B cell (primary cell): ENCODE measurements around the gene ADM5. TPM values are rescaled to one million over a fixed set of nuclear protein-coding genes. Genes with fewer than 3 reads are reported as not detected.

Experiments used
- ATAC-seq: fragments of 200-7000 bp; cut with Tn5 transposase; one replicate; pipeline ENCODE4 v1.10.0; 2021; ENCODE audit warnings: low read depth, mild to moderate bottlenecking, moderate number of reproducible peaks, moderate library complexity
- CTCF ChIA-PET: fragments of 350-600 bp; sonication (Branson Sonifier 250); formaldehyde crosslinking; loops from one replicate; lab custom pipeline; 2021; ENCODE audit warnings: antibody characterized with exemption, inconsistent platforms; lab: Charles Lee
- POLR2A ChIA-PET: fragments of 350-600 bp; sonication (Branson Sonifier 250); formaldehyde crosslinking; loops from one replicate; lab custom pipeline; 2021; ENCODE audit warnings: antibody characterized with exemption; lab: Charles Lee
- DNase-seq: peaks from one replicate; pipeline ENCODE4 v3.0.0; 2013
- H2AFZ ChIP-seq: 2 replicates; pipeline ENCODE4 v1.6.1; 2012; ENCODE audit warnings: mild to moderate bottlenecking, low read depth, low read length; ENCODE audit not compliant: insufficient read depth, poor library complexity, severe bottlenecking
- H3K27ac ChIP-seq, 2 donors: 1 replicate in 1 of 2; 2 replicates in 1 of 2; pipeline ENCODE4 v1.5.1; 2012 to 2013; ENCODE audit warnings: low read length in 2 of 2, mild to moderate bottlenecking in 2 of 2, moderate library complexity in 1 of 2
- H3K27me3 ChIP-seq, 4 experiments: fragments of 200-600 bp in 1 of 4; sonication (generic) in 1 of 4; replicated peaks in 1 of 4; 1 replicate in 2 of 4; 2 replicates in 2 of 4; pipeline versions ENCODE4 v1.6.1 to v1.7.0; 2013 to 2016; ENCODE audit warnings: low read length in 3 of 4, mild to moderate bottlenecking in 2 of 4, mixed read lengths in 1 of 4, moderate library complexity in 1 of 4; ENCODE audit not compliant: insufficient read depth in 4 of 4, control insufficient read depth in 3 of 4; ENCODE audit errors: control extremely low read depth in 1 of 4
- H3K36me3 ChIP-seq, 2 experiments: replicated peaks in 1 of 2; 1 replicate in 1 of 2; 2 replicates in 1 of 2; pipeline versions ENCODE4 v1.6.1 to v1.7.1; 2013; ENCODE audit warnings: low read length in 1 of 2; ENCODE audit not compliant: insufficient read depth in 2 of 2, control insufficient read depth in 1 of 2; ENCODE audit errors: control extremely low read depth in 1 of 2, extremely low read depth in 1 of 2
- H3K4me1 ChIP-seq, 2 donors: fragments of 200-600 bp in 1 of 2; sonication (generic) in 1 of 2; 1 replicate in 1 of 2; 2 replicates in 1 of 2; pipeline versions ENCODE4 v1.5.1 to v1.6.1; 2013 to 2017; ENCODE audit warnings: low read length in 2 of 2; ENCODE audit not compliant: control insufficient read depth in 2 of 2, insufficient read depth in 2 of 2
- H3K4me2 ChIP-seq: replicated peaks from 2 replicates; pipeline ENCODE3; 2012; ENCODE audit warnings: mild to moderate bottlenecking, low read depth, low read length; ENCODE audit not compliant: poor library complexity, severe bottlenecking
- H3K4me3 ChIP-seq, 5 experiments: fragments of 200-600 bp in 1 of 5; sonication (generic) in 1 of 5; 1 replicate in 3 of 5; 2 replicates in 2 of 5; pipeline versions ENCODE4 v1.5.1 to v1.7.0; 2011 to 2016; ENCODE audit warnings: low read length in 4 of 5, mild to moderate bottlenecking in 4 of 5, low read depth in 2 of 5, control low read depth in 1 of 5, moderate library complexity in 1 of 5; ENCODE audit not compliant: insufficient read depth in 1 of 5; ENCODE audit errors: control extremely low read depth in 1 of 5, extremely low read depth in 1 of 5
- H3K79me2 ChIP-seq: fragments of 200-600 bp; sonication (generic); one replicate; pipeline ENCODE4 v1.6.0; 2016; ENCODE audit warnings: low read length; ENCODE audit not compliant: control insufficient read depth, insufficient read depth
- H3K9ac ChIP-seq: fragments of 200-600 bp; sonication (generic); 2 replicates; pipeline ENCODE4 v1.6.1; 2017; ENCODE audit warnings: mild to moderate bottlenecking, low read length, moderate library complexity
- H3K9me3 ChIP-seq, 3 donors: one replicate each; pipeline versions ENCODE4 v1.6.1 to v1.7.1; 2013; ENCODE audit warnings: low read length in 2 of 3; ENCODE audit not compliant: control insufficient read depth in 2 of 3, insufficient read depth in 1 of 3; ENCODE audit errors: control extremely low read depth in 1 of 3
- H4K20me1 ChIP-seq: 2 replicates; pipeline ENCODE4 v1.6.0; 2012; ENCODE audit warnings: mild to moderate bottlenecking, low read length; ENCODE audit not compliant: insufficient read depth, control insufficient read depth, poor library complexity, severe bottlenecking
- H3K27ac Mint-ChIP-seq: one replicate; pipeline ENCODE4 v1.8.0; 2021; ENCODE audit warnings: mixed read lengths
- H3K27me3 Mint-ChIP-seq: one replicate; pipeline ENCODE4 v1.8.0; 2021; ENCODE audit warnings: mixed read lengths
- H3K4me1 Mint-ChIP-seq: one replicate; pipeline ENCODE4 v1.8.0; 2021; ENCODE audit warnings: mixed read lengths
- H3K4me3 Mint-ChIP-seq: one replicate; pipeline ENCODE4 v1.8.0; 2021; ENCODE audit warnings: mixed read lengths
- H3K9me3 Mint-ChIP-seq: one replicate; pipeline ENCODE4 v1.8.0; 2022; ENCODE audit warnings: mixed read lengths; ENCODE audit not compliant: insufficient read depth
- EZH2 ChIP-seq: IDR thresholded peaks from 2 replicates; pipeline ENCODE4 v1.6.1; 2012; ENCODE audit warnings: borderline replicate concordance, low read depth, mild to moderate bottlenecking, moderate library complexity, low read length; ENCODE audit not compliant: insufficient read depth, poor library complexity, severe bottlenecking
- WGBS: methylation state at CpG from one replicate; pipeline ENCODE4 v1.1.5; 2013; ENCODE audit warnings: missing lambda C conversion rate; ENCODE audit not compliant: insufficient coverage; 5-methylcytosine and 5-hydroxymethylcytosine counted together
- intact Hi-C: fragments of 100-400 bp; cut with micrococcal nuclease; formaldehyde crosslinking; loops from one replicate; pipeline ENCODE4 v1.10.0; 2022
- polyA plus RNA-seq: library from polyadenylated mRNA; depleted of rRNA; stranded (reverse); fragments of >200 nt; gene quantifications from 2 replicates; pipeline ENCODE4 v1.2.3, GENCODE V29; 2012
- total RNA-seq, 2 donors: library from RNA; stranded (reverse); fragments of 120-200 nt in 1 of 2; gene quantifications; 1 replicate in 1 of 2; 2 replicates in 1 of 2; pipeline versions ENCODE4 v1.2.3 to v1.2.4, GENCODE V29; 2013 to 2022
- TF ChIP-seq, protein P1 (sequence below): fragments of 200-600 bp; IDR thresholded peaks from one replicate; pipeline ENCODE4 v1.8.0; 2022; ENCODE audit warnings: antibody characterized with exemption, mild to moderate bottlenecking

ADM5 gene
- total and polyA plus RNA-seq, 2 donors (not counting 1 experiment from before 2014, with no cell fraction given), result 5.6 to 8.4 TPM

DNA sequence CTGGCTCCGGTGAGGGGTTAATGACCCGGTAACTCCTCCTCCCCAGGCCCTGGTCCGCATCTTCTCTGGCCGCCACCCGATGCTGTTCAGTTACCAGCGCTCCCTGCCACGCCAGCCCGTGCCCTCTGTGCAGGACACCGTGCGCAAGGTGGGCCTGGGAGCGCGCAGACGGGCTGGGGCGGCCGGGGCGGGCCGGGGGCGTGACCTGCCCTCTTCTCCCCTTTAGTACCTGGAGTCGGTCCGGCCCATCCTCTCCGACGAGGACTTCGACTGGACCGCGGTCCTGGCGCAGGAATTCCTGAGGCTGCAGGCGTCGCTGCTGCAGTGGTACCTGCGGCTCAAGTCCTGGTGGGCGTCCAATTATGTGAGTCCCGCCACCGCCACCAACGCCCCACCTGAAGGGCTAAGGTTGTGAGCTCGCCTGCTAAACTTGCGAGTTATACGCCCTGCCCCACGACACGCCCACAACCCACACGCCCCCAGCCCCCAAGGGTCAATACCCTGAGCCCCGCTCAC is 11.9 kb downstream of the ADM5 start:
- Histone ChIP-seq H3K4me3 (no peak overlapping the region), H2AFZ (no peak overlapping the region), H3K79me2 (no peaks in the 10 kb centered on the region), H3K4me1 (no peaks in the 10 kb centered on the region), H3K9me3 (no peaks in the 10 kb centered on the region), H3K27me3 (peaks cover 0 to 8% (median 0%) of the 10 kb centered on the region in 4 experiments), H3K9ac (no peak overlapping the region), H3K4me2 (no peak overlapping the region), H3K27ac (no peak overlapping the region), H3K36me3 (no peaks in the 10 kb centered on the region), H4K20me1 (no peaks in the 10 kb centered on the region)
- Mint-ChIP-seq H3K4me3 (no peak overlapping the region), H3K27me3 (peaks cover 2% of the 10 kb centered on the region), H3K4me1 (no peaks in the 10 kb centered on the region), H3K9me3 (no peaks in the 10 kb centered on the region), H3K27ac (no peak overlapping the region)
- POLR2A ChIA-PET, result no interaction called here
- TF ChIP-seq, protein P1, sequence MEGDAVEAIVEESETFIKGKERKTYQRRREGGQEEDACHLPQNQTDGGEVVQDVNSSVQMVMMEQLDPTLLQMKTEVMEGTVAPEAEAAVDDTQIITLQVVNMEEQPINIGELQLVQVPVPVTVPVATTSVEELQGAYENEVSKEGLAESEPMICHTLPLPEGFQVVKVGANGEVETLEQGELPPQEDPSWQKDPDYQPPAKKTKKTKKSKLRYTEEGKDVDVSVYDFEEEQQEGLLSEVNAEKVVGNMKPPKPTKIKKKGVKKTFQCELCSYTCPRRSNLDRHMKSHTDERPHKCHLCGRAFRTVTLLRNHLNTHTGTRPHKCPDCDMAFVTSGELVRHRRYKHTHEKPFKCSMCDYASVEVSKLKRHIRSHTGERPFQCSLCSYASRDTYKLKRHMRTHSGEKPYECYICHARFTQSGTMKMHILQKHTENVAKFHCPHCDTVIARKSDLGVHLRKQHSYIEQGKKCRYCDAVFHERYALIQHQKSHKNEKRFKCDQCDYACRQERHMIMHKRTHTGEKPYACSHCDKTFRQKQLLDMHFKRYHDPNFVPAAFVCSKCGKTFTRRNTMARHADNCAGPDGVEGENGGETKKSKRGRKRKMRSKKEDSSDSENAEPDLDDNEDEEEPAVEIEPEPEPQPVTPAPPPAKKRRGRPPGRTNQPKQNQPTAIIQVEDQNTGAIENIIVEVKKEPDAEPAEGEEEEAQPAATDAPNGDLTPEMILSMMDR, result no peak
- TF ChIP-seq EZH2, result no peak
- intact Hi-C loops, result no loop called here
- CTCF ChIA-PET, result no interaction called here
- ATAC-seq (no peak), DNase-seq (no peak)
- WGBS, result 44% methylated on average over 34 of the region's 40 CpGs

DNA sequence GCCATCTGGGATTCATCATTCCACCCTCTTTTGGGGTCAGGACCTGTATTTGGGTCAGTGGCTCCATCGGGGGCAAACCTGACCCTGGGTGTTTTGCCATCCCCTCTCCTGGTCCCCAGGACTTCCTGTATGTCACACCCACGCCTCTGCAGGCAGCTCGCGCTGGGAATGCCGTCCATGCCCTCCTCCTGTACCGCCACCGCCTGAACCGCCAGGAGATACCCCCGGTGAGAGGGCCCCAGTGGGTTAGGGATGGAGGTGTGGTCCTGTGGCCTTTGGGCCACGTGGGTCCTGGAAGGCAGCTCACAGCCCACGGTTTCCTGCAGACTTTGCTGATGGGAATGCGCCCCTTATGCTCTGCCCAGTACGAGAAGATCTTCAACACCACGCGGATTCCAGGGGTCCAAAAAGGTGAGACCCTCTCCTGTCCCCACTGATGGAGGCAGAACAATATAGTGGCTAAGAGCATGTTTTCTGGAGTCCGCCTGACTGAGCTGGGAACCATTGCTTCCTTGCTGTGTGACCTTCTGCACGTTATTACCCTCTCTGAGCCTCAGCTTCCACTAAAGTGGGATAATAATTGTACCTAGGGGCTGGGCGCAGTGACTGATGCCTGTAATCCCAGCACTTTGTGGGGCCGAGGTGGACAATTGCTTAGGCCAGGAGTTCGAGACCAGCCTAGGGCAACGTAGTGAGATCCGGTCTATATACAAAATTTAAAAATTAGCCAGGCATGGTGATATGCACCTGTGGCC is 15.7 kb downstream of the ADM5 start:
- Histone ChIP-seq H3K79me2 (no peaks in the 10 kb centered on the region), H3K27me3 (peaks cover 0 to 8% (median 0%) of the 10 kb centered on the region in 4 experiments), H3K4me1 (no peaks in the 10 kb centered on the region), H3K36me3 (no peaks in the 10 kb centered on the region), H2AFZ (no peak overlapping the region), H3K27ac (no peak overlapping the region), H3K9ac (no peak overlapping the region), H3K4me3 (no peak overlapping the region), H3K9me3 (no peaks in the 10 kb centered on the region), H4K20me1 (no peaks in the 10 kb centered on the region), H3K4me2 (no peak overlapping the region)
- CTCF ChIA-PET, result no interaction called here
- DNase-seq (no peak), ATAC-seq (no peak)
- no peak overlapping the region for H3K4me3 Mint-ChIP-seq
- peaks cover under 1% of the 10 kb centered on the region for H3K27me3 Mint-ChIP-seq
- TF ChIP-seq, protein P1, result no peak
- no peaks in the 10 kb centered on the region for H3K4me1 Mint-ChIP-seq
- H3K9me3 Mint-ChIP-seq, result no peaks in the 10 kb centered on the region
- intact Hi-C loops, result no loop called here
- 87% methylated on average over 15 of the region's 22 CpGs for WGBS
- POLR2A ChIA-PET, result no interaction called here
- H3K27ac Mint-ChIP-seq, result no peak overlapping the region
